Fibroblast of villous mesenchyme (primary cell): ENCODE measurements around the gene RCAN2. TPM values are rescaled to one million over a fixed set of nuclear protein-coding genes. Genes with fewer than 3 reads are reported as not detected.

Experiments used
- DNase-seq: peaks from one replicate; pipeline ENCODE4 v3.0.0-alpha.2; 2010; ENCODE audit warnings: low read depth
- H3K4me3 ChIP-seq: 2 replicates; pipeline ENCODE4 v1.5.1; 2011; ENCODE audit warnings: low read depth, mild to moderate bottlenecking, low read length
- total RNA-seq: library from RNA; depleted of rRNA; stranded (reverse); fragments of >200 nt; gene quantifications from 2 replicates; pipeline ENCODE4 v1.2.3, GENCODE V29; 2012
- TF ChIP-seq, protein P1 (sequence below): IDR thresholded peaks from 2 replicates; pipeline ENCODE4 v1.5.1; 2012; ENCODE audit warnings: low read depth, mild to moderate bottlenecking, low read length; ENCODE audit not compliant: insufficient read depth

The RCAN2 gene
- total RNA-seq, 1 donor: 1.7 TPM

- TF ChIP-seq, protein P1, sequence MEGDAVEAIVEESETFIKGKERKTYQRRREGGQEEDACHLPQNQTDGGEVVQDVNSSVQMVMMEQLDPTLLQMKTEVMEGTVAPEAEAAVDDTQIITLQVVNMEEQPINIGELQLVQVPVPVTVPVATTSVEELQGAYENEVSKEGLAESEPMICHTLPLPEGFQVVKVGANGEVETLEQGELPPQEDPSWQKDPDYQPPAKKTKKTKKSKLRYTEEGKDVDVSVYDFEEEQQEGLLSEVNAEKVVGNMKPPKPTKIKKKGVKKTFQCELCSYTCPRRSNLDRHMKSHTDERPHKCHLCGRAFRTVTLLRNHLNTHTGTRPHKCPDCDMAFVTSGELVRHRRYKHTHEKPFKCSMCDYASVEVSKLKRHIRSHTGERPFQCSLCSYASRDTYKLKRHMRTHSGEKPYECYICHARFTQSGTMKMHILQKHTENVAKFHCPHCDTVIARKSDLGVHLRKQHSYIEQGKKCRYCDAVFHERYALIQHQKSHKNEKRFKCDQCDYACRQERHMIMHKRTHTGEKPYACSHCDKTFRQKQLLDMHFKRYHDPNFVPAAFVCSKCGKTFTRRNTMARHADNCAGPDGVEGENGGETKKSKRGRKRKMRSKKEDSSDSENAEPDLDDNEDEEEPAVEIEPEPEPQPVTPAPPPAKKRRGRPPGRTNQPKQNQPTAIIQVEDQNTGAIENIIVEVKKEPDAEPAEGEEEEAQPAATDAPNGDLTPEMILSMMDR: no peak
- DNase-seq: peak; percentile 45
- no peak overlapping the region for H3K4me3 ChIP-seq
Measured at GRCh38 chr6:46451343-46451742, 39.9 kb downstream of the RCAN2 start.

- no peak overlapping the region for H3K4me3 ChIP-seq
- TF ChIP-seq, protein P1: no peak
- DNase-seq: no peak
Measured at GRCh38 chr6:46444772-46445454, 46.3 kb downstream of the RCAN2 start.

DNA sequence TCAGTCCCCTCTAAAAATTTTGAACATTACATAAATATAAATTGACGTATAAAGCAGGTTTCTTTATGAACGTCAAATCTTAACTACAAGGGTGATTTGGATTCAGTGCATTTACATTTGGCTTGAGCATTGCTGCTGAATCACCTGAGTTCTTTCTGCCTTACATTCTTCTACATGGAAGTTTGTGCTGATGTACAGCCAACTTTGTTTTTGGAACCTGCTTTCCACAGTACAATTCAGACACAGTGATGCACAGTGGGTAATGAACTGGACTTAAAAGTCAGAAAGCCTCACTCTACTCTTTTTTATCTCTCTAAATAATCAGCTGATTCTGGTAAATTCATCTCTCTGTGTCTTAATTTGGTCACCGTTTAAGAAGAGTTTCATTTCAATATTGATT is 47.6 kb downstream of the RCAN2 start:
- no peak for DNase-seq
- no peak overlapping the region for H3K4me3 ChIP-seq
- TF ChIP-seq, protein P1: no peak

GRCh38 chr6:46440641-46441040 is 50.6 kb downstream of the RCAN2 start:
- TF ChIP-seq, protein P1: no peak
- peak; percentile 18 for DNase-seq
- H3K4me3 ChIP-seq: no peak overlapping the region

DNA sequence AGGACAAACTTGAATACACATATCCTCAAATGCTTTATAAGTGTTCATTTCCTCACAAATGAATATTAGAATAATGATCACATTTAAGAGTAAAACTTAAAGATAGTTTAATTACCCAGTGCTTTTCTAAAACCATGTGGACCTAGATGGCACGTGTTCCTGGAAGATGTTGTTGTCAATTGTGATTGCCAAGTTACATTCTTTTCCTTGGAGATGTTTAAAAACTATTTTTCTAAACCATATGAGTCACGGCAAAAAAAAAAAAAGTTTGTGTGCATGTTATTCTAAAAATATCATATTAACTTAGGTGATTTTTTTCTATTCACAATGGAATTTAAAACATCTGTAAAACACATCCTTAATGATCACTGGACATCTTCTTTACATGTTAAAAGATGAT is 51.1 kb downstream of the RCAN2 start:
- DNase-seq: peak; percentile 55
- TF ChIP-seq, protein P1: no peak
- H3K4me3 ChIP-seq: no peak overlapping the region

DNA sequence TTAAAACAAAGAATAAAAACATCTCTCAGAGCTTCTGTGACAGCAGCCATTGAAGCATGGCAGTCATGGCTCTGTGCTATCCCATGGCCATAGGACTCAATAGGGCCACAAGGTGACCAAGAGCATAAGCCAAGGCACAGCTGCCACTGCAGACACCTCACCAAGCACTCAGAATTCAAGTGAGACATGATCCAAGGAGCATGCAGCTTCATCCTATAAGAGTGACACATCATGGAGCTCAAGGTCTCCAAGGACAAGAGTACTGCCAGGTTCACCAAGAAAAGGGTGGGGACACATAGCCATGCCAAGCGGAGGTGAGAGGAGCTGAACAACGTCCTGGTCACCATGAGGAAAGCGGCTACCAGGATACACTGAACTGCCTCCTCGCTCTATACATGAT is 53.0 kb downstream of the RCAN2 start:
- DNase-seq: no peak
- TF ChIP-seq, protein P1: no peak
- no peak overlapping the region for H3K4me3 ChIP-seq
